ENCODE measurements around the gene PNMA1.
A peak's percentile ranks its signal among the peaks of the same experiment; 100 is the strongest.
"Not testable (repeated sequence)": the region's sequence is repeated elsewhere in the genome, so short reads cannot be mapped to it uniquely, and the experiment has no call there.

The PNMA1 gene

GRCh38 chr14:73715707-73716106 is 1.5 kb upstream of the PNMA1 start:
- no peak for DNase-seq (ENCODE audit: low read depth)

GRCh38 chr14:73714656-73715081 is 485 bp upstream of the PNMA1 start:
- peak; percentile 54 for DNase-seq (ENCODE audit: low read depth)

GRCh38 chr14:73713206-73713802 is 880 bp downstream of the PNMA1 start:
- DNase-seq (ENCODE audit: low read depth), result no peak

- DNase-seq (ENCODE audit: low read depth), result peak; percentile 56
Observed at GRCh38 chr14:73712540-73713180, 1.5 kb downstream of the PNMA1 start.

DNA sequence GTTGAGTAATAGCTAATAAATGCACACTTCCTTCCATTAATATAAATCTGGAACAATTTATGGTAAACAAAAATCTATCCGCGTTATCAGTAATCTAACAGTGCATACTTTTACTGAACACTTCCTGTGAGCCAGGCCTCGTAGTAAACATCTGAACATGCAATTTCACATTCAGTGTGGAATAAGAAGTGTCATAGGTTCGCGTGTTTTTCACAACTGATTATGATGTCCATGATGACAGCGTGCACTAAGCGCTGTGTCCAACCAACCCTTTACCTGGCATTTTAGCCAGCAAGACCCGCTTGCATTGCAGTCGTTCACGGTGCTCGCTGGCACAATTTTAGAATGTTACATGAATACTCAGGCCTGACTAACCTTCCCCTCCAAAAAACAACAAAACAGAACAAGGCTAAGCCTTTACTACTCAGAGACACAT is 2.1 kb downstream of the PNMA1 start:
- peak; percentile 44 for DNase-seq (ENCODE audit: low read depth)

DNA sequence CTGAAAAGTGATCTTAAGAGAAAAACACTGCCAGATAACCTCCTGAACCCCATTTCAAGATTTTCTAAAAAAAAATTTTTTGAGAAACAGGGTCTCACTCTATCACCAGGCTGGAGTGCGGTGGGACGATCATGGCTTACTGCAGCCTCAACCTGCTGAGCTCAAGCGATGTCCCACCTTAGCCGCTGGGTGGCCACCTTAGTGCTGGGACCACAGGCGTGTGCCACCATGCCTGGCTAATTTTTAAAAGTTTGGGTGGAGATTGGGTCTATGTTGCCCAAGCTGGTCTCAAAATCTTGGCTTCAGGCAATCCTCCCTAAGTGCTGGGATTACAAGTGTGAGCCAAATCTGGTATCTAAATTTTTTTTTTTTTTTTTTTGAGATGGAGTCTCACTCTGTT is 3.4 kb downstream of the PNMA1 start:
- DNase-seq (ENCODE audit: low read depth), result no peak

DNA sequence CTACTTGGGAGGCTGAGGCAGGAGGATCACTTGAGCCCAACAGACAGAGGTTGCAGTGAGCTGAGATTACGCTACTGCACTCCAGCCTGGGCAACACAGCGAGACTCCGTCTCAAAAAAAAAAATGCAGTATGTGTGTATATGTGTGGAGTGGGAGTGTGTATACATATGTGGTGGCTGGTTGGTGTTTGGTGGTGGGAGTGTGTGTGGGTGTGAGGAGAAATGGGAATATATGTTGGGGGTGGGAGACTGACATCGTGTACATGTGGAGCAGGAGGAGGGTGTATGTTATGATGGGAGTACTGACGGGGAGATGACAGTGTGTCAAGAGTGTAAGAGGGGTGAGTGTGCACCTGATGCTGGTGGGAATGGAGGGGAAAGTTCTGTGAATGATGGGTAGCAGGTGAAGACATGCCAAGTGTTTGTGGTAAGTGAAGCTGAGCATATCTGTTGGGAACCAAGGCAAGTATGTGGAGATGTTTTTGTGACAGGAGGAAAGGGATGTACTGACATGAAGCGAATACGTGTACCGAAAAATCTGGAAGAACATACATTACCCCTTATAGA is 4.2 kb downstream of the PNMA1 start:
- DNase-seq (ENCODE audit: low read depth), result no peak

GRCh38 chr14:73708076-73708475 is 6.1 kb downstream of the PNMA1 start:
- DNase-seq (ENCODE audit: low read depth), result not testable (repeated sequence)

DNA sequence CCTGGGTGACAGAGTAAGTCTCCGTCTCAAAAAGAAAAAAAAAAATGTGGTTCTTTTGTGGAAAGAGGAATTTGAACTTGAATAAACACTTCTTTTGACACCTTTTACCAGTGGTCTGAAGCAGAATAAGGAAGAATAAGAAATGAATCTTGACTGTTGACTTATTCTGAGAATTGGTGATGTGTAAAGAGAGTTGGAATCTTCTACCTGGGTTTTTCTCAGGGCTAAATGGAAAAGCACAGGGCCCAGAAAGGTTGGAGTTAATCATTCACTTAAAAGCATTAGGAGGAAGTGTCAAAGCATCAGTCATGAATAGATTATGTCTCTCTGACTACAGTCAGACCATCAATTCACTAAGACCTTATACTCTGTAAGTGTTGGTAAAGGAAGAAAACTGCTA is 13.9 kb downstream of the PNMA1 start:
- DNase-seq (ENCODE audit: low read depth), result no peak

GRCh38 chr14:73696466-73697400 is 17.5 kb downstream of the PNMA1 start:
- peak; percentile 91 for DNase-seq (ENCODE audit: low read depth)

DNA sequence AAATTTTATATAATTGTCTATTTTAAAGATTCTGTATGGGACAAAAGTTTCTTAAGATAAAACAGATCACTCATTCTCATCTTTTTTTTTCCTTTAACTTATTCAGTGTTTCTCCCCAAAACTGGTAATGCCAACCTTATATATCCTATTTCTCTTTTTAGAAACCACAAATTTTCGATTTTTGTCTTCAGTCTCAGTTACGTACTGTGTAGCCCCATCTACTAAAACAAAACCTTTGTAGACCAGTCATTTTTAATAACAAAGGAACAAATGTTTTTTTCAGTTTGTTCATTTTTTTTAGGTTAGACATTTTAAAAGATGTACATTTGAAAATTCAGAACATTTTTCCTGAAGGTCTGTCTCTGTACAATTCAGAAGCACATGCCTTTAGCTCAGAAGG is 18.2 kb downstream of the PNMA1 start:
- no peak for DNase-seq (ENCODE audit: low read depth)

GRCh38 chr14:73695082-73695481 is 19.1 kb downstream of the PNMA1 start:
- DNase-seq (ENCODE audit: low read depth), result no peak

GRCh38 chr14:73694083-73694482 is 20.1 kb downstream of the PNMA1 start:
- DNase-seq (ENCODE audit: low read depth), result no peak

DNA sequence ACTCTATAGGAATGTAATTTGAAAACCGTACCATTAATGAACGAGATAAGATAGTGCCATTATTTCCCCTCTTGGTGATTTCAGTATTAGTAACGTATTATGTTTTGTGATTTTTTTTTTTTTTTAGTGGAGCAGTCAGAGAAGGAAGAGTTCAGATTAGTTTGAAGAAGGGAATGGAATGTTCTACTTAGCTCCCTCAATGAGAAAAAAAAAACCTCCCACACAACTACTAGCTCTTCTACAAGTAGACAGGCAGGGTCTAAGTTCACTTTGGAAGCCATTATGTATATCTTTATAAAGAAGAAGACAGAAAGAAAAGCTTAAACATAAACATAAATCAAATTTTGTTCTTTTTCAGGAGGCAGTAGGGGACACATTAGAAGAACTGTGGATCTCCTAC is 27.3 kb downstream of the PNMA1 start:
- DNase-seq (ENCODE audit: low read depth), result no peak

DNA sequence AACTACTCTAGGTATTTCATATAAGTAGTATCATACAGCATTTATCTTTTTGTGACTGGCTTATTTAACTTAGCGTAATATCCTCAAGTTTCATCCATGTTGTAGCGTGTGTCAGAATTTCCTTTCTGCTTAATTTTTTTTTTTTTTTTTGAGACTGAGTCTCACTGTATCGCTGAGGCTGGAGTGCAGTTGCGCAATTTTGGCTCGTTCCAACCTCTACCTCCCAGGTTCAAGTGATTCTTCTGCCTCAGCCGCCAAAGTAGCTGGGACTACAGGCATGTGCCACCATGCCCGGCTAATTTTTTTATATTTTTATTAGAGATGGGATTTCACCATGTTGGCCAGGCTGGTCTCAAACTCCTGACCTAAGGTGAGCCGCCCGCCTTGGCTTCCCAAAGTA is 28.9 kb downstream of the PNMA1 start:
- no peak for DNase-seq (ENCODE audit: low read depth)

DNA sequence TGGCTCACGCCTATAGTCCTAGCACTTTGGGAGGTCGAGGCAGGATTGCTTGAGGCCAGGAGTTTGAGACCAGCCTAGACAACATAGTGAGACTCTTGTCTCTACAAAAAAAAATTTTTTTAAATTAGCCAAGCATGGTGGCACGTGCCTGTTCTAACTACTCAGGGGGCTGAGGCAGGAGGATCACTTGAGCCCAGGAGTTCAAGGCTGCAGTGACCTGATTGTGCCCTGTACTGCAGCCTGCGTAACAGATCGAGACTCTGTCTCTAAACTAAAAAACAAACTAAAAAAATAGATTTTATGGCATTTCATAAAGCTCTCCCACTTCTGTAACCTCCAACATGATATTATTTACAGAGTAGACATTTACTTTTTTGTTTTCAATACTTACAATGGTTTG is 29.6 kb downstream of the PNMA1 start:
- DNase-seq (ENCODE audit: low read depth), result no peak

GRCh38 chr14:73680821-73681220 is 33.4 kb downstream of the PNMA1 start:
- peak; percentile 8 for DNase-seq (ENCODE audit: low read depth)

GRCh38 chr14:73678698-73679097 is 35.5 kb downstream of the PNMA1 start:
- DNase-seq (ENCODE audit: low read depth), result no peak

- DNase-seq (ENCODE audit: low read depth), result no peak
Observed at GRCh38 chr14:73674986-73675385, 39.2 kb downstream of the PNMA1 start.

- DNase-seq (ENCODE audit: low read depth), result no peak
Observed at GRCh38 chr14:73667854-73668253, 46.3 kb downstream of the PNMA1 start.

DNA sequence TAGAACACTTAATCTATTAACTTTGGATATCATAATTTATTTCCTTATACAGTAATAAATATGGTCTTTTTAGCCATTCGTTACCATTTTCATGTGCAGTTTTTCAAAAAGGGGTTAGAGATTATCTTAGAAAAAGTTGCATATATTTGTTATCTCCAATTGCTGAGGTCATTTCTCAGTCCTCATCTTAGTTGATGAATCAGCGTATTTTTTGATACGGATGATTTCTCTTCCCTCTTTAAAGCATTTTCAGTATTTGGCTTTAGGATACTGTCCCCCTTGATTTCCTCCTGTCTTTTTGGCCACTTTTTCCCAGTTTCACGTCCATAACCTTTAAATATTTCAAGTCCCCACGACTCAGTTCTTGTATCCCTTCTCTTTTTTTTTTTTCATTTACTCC is 47.6 kb downstream of the PNMA1 start:
- DNase-seq (ENCODE audit: low read depth), result no peak

- no peak for DNase-seq (ENCODE audit: low read depth)
Observed at GRCh38 chr14:73665130-73665529, 49.1 kb downstream of the PNMA1 start.

All from ELR (cell line).